ENCODE data around the gene CPEB1. TPM values are rescaled to one million over a fixed set of nuclear protein-coding genes. Genes with fewer than 3 reads are reported as not detected.
A peak's percentile ranks its signal among the peaks of the same experiment; 100 is the strongest.

CPEB1 gene
- total RNA-seq, 1 donor from 2014 or later = 2.5 TPM

DNA sequence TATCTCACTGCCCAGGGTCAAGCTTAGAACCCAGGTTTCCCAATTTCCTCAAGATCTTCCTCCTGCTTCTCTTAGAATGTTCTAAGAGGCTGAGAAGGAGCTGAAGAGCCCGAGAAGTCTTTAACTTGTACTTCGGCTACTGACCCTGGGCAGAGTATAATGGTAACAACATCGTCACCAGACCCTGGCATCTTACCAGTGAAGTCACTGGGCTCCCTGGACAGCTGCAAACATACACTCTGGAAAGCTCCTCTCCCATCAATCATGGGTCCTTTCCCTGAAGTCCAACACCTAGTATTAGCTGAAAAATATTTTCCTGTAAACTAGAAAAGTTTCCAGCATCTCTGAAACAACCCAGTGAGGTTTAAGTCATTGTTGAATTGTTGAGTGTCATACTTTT lies 22.7 kb downstream of the CPEB1 start:
- intact Hi-C loops (cut with DNase I) = no loop called here
- no peaks in the 10 kb centered on the region for H3K27me3 ChIP-seq
- H3K4me1 ChIP-seq = no peaks in the 10 kb centered on the region
- H3K4me3 ChIP-seq = no peak overlapping the region
- H3K36me3 ChIP-seq = no peaks in the 10 kb centered on the region
- no peak for ATAC-seq
- no peak overlapping the region for H3K27ac ChIP-seq
- H3K9me3 ChIP-seq = no peaks in the 10 kb centered on the region
- TF ChIP-seq, protein P1, sequence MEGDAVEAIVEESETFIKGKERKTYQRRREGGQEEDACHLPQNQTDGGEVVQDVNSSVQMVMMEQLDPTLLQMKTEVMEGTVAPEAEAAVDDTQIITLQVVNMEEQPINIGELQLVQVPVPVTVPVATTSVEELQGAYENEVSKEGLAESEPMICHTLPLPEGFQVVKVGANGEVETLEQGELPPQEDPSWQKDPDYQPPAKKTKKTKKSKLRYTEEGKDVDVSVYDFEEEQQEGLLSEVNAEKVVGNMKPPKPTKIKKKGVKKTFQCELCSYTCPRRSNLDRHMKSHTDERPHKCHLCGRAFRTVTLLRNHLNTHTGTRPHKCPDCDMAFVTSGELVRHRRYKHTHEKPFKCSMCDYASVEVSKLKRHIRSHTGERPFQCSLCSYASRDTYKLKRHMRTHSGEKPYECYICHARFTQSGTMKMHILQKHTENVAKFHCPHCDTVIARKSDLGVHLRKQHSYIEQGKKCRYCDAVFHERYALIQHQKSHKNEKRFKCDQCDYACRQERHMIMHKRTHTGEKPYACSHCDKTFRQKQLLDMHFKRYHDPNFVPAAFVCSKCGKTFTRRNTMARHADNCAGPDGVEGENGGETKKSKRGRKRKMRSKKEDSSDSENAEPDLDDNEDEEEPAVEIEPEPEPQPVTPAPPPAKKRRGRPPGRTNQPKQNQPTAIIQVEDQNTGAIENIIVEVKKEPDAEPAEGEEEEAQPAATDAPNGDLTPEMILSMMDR (IDR thresholded peaks at IDR 0.05) = no peak
- DNase-seq = no peak

DNA sequence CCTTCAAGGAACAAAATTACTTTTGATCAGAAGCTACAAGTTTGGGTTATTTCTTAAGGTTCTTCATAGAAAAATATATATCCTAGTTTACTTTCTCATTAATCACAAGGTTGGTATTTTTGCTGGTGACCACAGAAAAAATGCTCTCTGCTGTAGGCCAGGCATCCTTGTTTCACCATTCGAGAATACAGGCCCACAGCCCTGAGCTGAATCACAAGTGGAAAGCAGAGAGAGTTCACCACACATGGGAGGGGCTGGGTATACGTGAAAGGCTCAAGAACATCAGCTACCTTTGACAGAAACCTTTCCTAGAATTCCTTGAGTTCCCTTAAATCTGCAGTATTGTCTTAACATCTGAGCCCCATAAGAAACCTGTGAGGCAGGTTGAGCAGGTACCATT lies 23.2 kb downstream of the CPEB1 start:
- DNase-seq (no peak), ATAC-seq (no peak)
- Histone ChIP-seq H3K27me3 (no peaks in the 10 kb centered on the region), H3K36me3 (no peaks in the 10 kb centered on the region), H3K9me3 (no peaks in the 10 kb centered on the region), H3K4me3 (no peak overlapping the region), H3K27ac (no peak overlapping the region), H3K4me1 (no peaks in the 10 kb centered on the region)
- intact Hi-C loops (cut with DNase I) = no loop called here
- TF ChIP-seq, protein P1 (IDR thresholded peaks at IDR 0.05) = no peak

DNA sequence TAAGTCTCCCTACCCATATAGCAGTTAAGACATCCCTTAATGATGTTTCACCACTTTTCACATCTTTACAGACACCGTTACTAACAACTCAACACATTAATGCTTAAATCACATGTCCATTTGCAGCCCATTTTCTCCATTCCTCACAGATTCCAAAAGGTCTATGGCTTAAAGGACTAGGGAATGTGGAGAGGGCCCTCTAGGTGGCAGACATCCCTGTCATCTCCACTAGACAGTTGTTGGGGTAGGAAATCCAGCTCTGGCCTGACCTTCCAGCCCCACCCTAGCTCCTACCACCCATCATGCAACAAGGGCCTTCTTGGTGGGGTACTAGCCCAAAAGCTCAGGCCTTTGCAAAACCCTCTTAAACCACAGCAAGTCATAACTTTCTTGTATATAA lies 25.2 kb downstream of the CPEB1 start:
- TF ChIP-seq, protein P1 (IDR thresholded peaks at IDR 0.05) = no peak
- Histone ChIP-seq H3K4me3 (no peak overlapping the region), H3K4me1 (no peaks in the 10 kb centered on the region), H3K27ac (no peak overlapping the region), H3K9me3 (no peaks in the 10 kb centered on the region), H3K27me3 (no peaks in the 10 kb centered on the region), H3K36me3 (no peaks in the 10 kb centered on the region)
- no peak for DNase-seq
- intact Hi-C loops (cut with DNase I) = no loop called here
- ATAC-seq = no peak

DNA sequence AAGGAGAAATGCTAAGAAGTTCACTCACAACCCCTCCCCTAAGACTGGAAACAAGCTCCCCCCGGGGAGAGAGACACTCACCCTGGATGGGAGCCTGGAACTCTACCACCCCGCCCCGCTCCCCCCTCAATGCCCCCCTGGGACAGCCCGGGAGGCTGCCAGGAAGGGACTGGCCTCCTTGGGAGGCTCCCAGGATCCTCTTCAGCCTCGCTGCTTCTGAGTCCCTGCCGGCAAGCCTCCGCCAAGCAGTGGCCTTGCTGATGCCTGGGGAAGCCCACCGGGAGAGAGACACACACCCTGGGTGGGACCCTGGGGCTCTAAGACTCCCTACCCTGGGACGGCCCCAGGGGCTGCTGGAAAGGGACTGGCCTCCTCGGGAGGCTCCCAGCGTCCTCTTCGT lies 33.4 kb downstream of the CPEB1 start:
- ATAC-seq = peak; percentile 26
- intact Hi-C loops (cut with DNase I) = no loop called here

DNA sequence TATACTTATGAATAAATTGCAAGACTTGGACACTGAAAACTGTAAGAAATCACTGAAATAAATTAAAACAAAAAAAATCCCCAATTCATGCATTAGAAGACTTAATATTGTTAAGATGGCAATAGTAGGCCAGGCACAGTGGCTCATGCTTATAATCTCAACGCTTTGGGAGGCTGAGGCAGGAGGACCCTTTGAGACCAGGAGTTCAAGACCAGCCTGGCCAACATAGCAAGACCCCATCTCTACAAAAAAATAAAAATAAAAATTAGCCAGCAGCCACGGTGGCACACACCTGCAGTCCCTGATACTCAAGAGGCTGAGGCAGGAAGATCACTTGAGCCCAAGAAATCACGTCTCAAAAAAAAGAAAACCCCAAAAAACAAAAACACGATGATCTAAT lies 35.8 kb downstream of the CPEB1 start:
- H3K27ac ChIP-seq = no peak overlapping the region
- DNase-seq (no peak), ATAC-seq (no peak)
- H3K27me3 ChIP-seq = no peaks in the 10 kb centered on the region
- H3K4me3 ChIP-seq = no peak overlapping the region
- H3K9me3 ChIP-seq = no peaks in the 10 kb centered on the region
- no peaks in the 10 kb centered on the region for H3K36me3 ChIP-seq
- no peaks in the 10 kb centered on the region for H3K4me1 ChIP-seq
- intact Hi-C loops (cut with DNase I) = no loop called here
- TF ChIP-seq, protein P1 (IDR thresholded peaks at IDR 0.05) = no peak

More for the DNA sequence above, 33.4 kb downstream of the CPEB1 start:
- H3K4me1 ChIP-seq = no peaks in the 10 kb centered on the region
- no peak for DNase-seq
- no peak overlapping the region for H3K27ac ChIP-seq
- no peaks in the 10 kb centered on the region for H3K27me3 ChIP-seq
- no peak overlapping the region for H3K4me3 ChIP-seq
- H3K36me3 ChIP-seq = no peaks in the 10 kb centered on the region
- TF ChIP-seq, protein P1 (IDR thresholded peaks at IDR 0.05) = no peak
- H3K9me3 ChIP-seq = no peaks in the 10 kb centered on the region

DNA sequence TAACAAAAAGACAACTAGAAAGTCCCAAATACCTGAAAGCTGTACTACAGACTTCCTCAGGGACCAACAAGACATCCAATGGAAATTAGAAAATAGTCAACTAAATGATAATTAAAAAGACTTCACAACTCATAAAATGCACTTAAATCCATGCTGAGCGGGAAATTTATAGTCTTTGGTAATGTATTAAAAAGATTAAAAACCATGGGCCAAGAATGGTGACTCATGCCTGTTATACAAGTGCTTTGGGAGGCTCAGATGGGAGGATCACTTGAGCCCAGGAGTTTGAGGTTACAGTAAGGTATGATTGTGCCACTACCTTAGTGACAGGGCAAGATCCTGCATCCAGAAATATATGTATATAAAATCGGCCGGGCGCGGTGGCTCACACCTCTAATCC lies 45.0 kb downstream of the CPEB1 start:
- no peak overlapping the region for H3K27ac ChIP-seq
- no peaks in the 10 kb centered on the region for H3K36me3 ChIP-seq
- H3K9me3 ChIP-seq = no peaks in the 10 kb centered on the region
- no peak overlapping the region for H3K4me3 ChIP-seq
- no peak for DNase-seq
- intact Hi-C loops (cut with DNase I) = no loop called here
- H3K27me3 ChIP-seq = peaks cover 12% of the 10 kb centered on the region
- ATAC-seq = no peak
- TF ChIP-seq, protein P1 (IDR thresholded peaks at IDR 0.05) = no peak
- no peaks in the 10 kb centered on the region for H3K4me1 ChIP-seq

Measured in upper lobe of right lung (tissue), 1 donor.